A204.1 (cell line): ENCODE data around the gene CLPTM1L.

Source experiments
- FAIRE-seq: peaks from 2 replicates; lab custom pipeline; 2012; peaks lifted over from hg19 to GRCh38; lab: Jason Lieb, UNC

Gene CLPTM1L

DNA sequence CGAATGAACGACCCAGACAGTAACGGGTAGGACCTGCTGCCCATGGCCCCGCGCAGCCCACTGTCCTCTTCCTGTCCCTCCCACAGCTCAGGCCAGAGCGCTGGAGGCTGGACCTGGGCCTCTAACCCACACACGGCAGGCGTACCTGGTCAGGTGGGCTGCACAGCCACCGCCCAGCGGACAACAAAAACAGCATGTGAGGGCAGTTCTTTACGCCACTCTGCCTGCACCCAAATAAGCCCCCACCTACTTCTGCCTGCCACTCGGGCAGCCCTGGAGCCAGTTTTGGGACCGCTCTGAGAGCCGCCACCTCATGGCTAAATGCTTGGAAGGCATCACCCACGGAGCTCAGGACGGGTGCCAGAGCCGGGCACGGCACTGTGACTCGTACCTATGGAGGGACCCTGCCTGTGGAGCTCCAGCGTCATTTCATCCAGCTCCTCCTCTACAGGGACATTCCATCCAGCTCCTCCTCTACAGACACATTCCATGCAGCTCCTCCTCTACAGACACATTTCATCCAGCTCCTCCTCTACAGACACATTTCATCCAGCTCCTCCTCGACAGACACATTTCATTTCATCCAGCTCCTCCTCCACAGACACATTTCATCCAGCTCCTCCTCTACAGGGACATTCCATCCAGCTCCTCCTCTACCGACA, 18.9 kb downstream of the CLPTM1L start:
- no peak for FAIRE-seq

- no peak for FAIRE-seq
Observed at GRCh38 chr5:1325191-1325741, 19.6 kb downstream of the CLPTM1L start.

- no peak for FAIRE-seq
Observed at GRCh38 chr5:1324719-1325190, 20.1 kb downstream of the CLPTM1L start.

DNA sequence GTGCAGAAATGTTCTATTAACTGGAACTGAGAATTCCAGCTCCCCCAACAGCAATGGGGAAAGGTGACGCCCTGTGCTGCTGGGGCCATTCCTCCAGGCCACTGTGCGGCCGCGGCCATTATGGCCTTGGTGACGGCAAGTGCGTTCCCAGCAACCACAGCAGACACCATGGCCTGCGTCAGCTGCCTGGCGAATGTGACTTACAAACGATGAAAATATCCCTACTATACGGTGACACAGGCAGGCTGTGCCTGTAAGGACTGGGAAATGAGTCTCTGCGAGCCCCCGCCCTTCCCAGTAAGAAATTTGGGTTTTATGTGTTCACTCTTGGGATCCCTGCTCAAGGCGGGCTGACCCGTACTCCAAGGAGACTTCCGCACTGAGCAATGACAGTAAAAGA, 20.6 kb downstream of the CLPTM1L start:
- no peak for FAIRE-seq

GRCh38 chr5:1323803-1324173, 21.1 kb downstream of the CLPTM1L start:
- no peak for FAIRE-seq

DNA sequence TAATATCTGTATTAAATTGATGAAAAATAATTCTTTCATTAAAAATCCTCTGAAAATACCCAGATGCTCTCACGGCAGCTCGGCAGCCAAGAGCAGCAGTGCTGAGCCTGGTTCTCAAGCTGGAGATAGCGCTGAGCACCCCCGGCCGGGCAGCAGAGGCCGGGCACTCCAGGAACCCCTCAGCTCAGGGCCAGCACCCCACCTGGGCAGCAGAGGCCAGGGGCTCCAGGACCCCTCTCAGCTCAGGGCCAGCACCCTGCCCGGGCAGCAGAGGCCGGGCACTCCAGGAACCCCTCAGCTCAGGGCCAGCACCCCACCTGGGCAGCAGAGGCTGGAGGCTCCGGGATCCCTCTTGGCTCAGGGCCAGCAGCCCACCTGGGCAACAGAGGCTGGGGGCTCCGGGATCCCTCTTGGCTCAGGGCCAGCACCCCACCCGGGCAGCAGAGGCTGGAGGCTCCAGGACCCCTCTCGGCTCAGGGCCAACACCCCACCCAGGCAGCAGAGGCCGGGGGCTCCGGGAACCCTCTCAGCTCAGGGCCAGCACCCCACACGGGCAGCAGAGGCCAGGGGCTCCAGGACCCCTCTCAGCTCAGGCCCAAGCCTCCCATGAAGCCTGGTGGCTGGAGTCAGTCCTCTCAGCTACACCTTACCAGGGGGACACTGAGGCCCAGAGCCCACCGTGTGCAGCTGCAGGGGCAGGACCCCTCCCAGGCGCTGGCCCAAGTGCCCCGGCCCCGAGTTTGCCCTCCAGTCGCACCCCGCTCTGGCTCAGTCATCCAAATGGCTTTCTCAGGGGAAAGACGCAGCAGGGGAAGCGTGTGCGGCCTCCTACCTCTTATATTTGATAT, 21.7 kb downstream of the CLPTM1L start:
- FAIRE-seq = no peak

DNA sequence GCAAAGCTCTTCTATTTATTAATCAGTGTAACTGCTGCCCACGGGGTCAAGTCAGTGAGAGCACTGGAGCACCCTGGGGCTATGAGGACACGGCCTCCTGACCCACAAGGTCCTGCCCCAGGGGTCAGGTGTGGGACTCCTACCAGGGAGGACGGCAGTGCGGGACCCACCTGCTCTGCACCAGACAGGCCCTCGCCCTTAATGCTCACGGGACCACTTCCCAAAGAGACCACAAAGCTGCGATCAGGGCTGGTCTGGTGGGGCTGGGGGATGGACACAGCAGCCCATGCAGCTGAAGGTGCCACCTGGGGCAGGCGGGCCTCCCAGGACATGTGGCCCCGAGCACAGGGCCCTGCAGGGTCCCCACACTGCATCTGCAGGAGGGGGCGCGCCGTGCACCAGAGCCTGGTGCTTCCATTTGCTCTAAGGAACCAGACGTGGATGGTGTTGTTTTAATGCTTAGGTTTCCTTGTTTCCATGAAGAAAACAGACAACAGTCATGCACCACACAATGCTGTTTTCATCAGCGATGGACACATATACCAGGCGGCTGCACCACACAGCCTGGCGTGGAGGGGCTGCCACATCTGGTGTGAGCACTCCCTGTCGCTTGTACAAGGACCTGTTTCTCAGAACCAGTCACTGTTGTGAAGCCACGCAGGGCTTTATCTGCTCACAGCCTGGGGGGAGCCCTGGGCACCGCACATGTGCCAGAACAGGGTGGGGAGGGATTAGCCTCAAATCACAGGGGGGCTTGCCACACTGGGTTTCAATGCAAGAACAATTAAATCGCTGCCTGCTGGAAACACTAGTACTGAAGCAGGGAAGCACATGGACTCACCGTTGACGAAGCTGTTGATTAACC, 22.6 kb downstream of the CLPTM1L start:
- FAIRE-seq = no peak

- FAIRE-seq = no peak
Observed at GRCh38 chr5:1321576-1321975, 23.3 kb downstream of the CLPTM1L start.

DNA sequence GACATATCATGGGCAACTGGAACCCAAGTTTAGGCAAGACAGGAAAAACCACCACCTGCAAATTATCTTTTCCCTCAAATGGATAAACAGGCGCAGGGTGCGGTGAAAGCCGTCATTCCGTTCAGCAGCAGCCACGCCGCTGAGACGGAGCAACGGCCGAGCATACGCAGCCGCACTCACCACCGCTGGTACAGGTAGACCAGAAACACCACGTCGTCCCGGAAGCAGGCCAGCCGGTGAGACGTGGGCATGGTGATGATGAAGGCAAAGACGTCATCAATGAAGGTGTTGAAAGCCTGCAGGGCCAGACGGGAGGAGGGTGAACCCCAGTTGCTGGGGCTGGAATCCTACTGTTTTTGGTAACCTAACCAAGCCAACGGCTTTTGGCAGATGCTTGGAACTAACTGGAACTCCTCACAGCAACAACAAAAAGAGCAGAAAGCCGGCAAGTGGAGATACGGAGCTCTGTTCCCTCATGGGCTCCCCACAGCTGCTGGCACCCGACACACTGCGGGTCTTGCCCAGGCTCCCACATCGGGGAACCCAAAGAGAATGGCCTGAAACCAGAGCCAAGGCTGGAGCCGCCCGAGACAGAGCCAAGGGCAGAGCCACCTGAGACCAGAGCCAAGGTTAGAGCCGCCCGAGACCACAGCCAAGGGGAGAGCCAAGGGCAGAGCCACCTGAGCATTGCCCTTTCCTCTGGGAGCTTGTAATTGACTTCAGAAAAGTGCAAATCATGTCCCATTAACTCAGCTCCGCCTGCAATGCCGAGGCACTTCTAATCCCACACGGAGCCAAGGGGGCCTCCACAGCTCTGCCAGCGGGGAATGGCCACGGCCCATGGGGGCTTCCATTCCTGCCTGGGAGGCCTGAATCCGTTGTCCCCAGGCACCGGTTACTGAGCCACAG, 24.2 kb downstream of the CLPTM1L start:
- no peak for FAIRE-seq

DNA sequence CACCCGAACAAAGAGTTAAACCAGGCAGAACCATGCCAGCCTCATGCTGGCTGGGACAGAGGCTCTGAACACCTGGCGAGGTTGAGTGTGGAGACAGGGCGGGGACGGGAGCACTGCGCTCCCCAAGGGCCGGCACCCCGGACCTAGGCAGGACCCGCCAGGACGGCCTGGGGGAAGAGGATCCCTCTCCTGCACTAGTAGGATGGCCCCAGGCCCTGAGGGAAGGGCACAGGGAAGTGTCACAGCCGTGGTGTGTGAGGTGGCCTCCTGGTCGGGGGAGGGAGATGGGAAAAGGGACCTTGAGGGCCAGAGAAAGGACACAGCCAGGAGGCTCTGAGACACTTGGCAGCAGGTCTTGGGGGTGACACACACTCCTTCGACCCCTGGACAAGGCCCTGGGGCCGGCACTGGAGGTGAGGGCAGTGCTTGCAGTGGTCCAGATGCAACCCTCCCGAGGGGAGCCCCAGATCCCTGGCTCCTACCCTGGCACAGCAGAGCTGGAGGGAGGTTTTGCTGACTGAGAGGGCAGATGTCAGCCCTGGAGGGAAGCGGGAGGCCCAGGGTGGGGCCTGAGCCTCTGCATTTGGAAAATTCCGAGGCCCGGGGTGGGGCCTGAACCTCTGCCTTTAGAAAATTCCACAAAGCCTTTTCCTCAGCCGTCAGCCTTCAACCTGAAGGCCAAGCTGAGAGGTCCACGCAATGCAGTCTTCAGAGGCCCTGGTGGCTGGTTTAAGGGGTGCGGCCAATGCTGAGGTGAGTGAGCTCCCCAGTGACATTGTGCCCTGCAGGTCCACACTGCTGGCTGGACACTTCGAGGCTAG, 25.3 kb downstream of the CLPTM1L start:
- FAIRE-seq = no peak

DNA sequence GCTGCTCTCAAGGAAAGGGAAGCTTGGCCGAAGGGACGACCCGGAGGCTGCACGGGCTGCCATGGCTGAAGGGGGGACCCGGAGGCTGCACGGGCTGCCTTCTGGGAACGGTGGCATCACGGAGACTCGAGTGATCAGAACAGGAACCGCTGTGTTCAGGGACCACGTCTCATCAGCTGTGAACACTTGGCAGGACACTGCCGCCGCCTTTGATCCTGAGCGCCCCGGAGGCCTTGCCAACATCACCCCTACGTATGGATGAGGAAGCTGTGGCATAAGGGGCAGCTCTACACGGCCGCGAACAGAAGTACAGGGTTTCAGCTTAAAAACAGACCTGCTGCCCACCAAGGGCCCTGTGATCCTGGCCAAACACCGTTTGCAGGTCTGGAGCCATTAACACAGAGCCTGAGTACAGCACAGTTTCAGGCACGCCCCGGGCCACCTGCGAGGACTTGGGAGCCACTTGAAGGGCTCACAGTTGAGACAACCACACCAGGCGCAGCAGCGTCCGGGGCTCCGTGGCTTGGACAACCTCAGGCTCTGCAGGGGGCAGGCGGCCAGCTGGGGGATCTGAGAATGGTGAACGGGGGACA, 26.1 kb downstream of the CLPTM1L start:
- no peak for FAIRE-seq

GRCh38 chr5:1317921-1318565, 26.9 kb downstream of the CLPTM1L start:
- FAIRE-seq = no peak

DNA sequence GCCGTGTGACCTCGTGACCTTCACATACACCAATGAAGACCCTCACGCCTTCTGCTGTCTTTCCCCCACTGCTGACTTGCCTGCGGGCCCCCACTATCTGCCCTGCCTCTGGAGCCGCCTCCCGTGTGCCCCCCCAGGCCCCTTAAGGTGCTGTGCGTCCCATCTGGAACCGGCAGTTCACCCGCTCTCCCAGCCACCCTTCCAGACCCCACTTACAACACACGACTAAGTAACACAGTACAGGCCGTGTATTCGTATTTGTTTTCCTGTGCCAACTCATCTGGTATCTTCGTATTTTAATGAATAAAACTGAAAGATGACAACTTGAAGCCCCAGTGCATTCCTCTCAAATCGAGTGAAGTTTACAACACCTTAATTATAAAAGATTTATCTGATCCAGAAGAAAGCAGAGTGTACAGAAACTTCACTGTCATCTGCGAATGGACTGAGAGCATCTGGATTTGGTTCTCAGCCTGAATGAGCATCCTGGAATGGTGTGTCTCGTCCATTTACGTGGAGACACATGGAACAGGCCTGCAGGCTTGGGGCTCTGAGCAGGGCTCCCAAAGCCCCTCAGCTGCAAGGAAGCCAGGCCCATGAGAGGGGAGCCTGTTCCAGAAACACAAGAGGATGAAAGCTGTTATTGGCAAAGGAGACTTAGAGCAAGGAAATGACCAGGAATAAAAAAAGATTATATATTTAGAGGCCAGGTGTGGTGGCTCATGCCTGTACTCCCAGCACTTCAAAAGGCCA, 28.1 kb downstream of the CLPTM1L start:
- no peak for FAIRE-seq

GRCh38 chr5:1315709-1316587, 29.0 kb downstream of the CLPTM1L start:
- FAIRE-seq = no peak

DNA sequence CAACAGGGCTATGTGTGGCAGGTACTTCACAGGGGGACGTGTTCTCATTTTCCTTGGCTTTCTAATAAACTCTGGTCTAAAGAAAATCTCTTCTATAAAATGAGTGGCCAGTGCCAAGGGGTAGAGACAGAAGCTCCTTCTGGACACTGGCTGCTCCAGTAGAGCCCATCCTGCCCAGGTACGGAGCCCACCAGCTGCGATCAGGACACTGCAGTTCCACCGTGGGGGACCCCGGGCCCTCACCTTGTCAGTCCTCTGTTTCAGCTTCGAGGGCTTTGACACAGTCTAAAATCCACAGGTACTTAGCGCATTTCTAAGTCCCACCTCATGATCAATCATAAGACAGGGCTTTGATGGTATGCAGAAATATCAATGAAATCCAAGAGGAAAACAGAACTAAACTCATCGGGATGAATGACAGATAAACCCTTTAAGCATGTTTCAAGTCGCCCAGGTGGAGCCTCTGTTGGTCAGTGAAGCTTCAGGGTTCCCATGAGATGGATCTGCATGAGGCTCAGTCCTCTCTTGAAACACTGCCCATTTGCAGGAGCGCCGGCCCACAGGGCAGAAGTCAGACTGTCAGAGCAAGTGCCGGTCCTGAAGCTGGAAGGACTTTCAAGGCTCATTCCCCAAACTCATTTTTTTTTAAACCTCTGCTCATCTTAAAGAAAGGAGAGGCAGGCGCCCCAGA, 29.7 kb downstream of the CLPTM1L start:
- no peak for FAIRE-seq

DNA sequence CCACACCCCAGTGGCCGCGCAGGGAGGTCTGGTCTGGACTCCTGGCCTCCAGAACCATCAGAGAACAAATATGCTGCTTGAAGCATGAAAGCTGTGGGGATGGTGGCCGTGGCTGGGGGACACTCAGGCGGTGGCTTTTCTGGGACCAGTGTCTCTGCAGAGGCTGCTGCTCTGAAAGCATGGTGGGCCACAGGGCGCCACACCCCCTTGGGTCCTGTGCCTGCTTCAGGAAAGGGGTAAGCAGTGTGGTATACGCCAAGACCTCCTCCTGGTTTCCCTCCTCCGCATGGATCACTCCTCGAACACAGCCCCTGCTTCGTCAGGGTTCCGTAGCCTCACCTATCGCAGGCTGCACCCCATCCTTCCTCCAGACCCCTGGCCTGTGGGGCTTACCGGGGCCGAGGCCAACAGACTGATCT, 30.3 kb downstream of the CLPTM1L start:
- FAIRE-seq = no peak
